ENCODE data around the gene TCEA2.

GRCh38 chr20:64055396-64055892 lies 7.6 kb upstream of the TCEA2 start:
- TF ChIP-seq POLR2AphosphoS5 (IDR thresholded peaks at IDR 0.05), result no peak
- TF ChIP-seq CTCF (IDR thresholded peaks at IDR 0.05), result no peak
- no peak for TF ChIP-seq POLR2A (IDR thresholded peaks at IDR 0.05)

All from prostate gland (tissue), 2 donors.